Nephron (organoid): ENCODE measurements around the gene CASKIN1.

Source experiments
- H3K27ac Mint-ChIP-seq, 3 experiments: 2 replicates each; pipeline ENCODE4 v1.8.0; 2020; ENCODE audit warnings: mixed read lengths in 3 of 3, mild to moderate bottlenecking in 2 of 3, moderate library complexity in 1 of 3
- H3K27me3 Mint-ChIP-seq: 2 replicates; pipeline ENCODE4 v1.8.0; 2021; ENCODE audit warnings: low read depth, mild to moderate bottlenecking, moderate library complexity, mixed read lengths
- H3K36me3 Mint-ChIP-seq: 2 replicates; pipeline ENCODE4 v1.8.0; 2020; ENCODE audit warnings: low read depth, mixed read lengths
- H3K4me1 Mint-ChIP-seq: 2 replicates; pipeline ENCODE4 v1.8.0; 2020; ENCODE audit warnings: mixed read lengths
- H3K4me3 Mint-ChIP-seq, 3 experiments: 2 replicates each; pipeline ENCODE4 v1.8.0; 2020; ENCODE audit warnings: mild to moderate bottlenecking in 3 of 3, mixed read lengths in 3 of 3, moderate library complexity in 2 of 3
- H3K9me3 Mint-ChIP-seq: 2 replicates; pipeline ENCODE4 v1.8.0; 2020; ENCODE audit warnings: mixed read lengths
- CTCF ChIP-seq, 3 experiments: fragments of 200-600 bp; sonication (generic); IDR thresholded peaks; one replicate each; pipeline ENCODE4 v1.5.0; 2021; ENCODE audit warnings: antibody characterized with exemption in 3 of 3; ENCODE audit not compliant: unreplicated experiment in 3 of 3

Gene CASKIN1

GRCh38 chr16:2233046-2233775, 36.8 kb upstream of the CASKIN1 start:
- TF ChIP-seq CTCF (IDR thresholded peaks at IDR 0.05; ENCODE audit: unreplicated experiment in 3 of 3) = no peak
- H3K36me3 Mint-ChIP-seq = peaks cover 4% of the 10 kb centered on the region
- no peak overlapping the region for H3K4me3 Mint-ChIP-seq
- H3K9me3 Mint-ChIP-seq = no peaks in the 10 kb centered on the region
- no peak overlapping the region for H3K27ac Mint-ChIP-seq
- no peaks in the 10 kb centered on the region for H3K4me1 Mint-ChIP-seq
- peaks cover 25% of the 10 kb centered on the region for H3K27me3 Mint-ChIP-seq

- H3K27me3 Mint-ChIP-seq = peaks cover 21% of the 10 kb centered on the region
- H3K4me1 Mint-ChIP-seq = no peaks in the 10 kb centered on the region
- no peak for TF ChIP-seq CTCF (IDR thresholded peaks at IDR 0.05; ENCODE audit: unreplicated experiment in 3 of 3)
- H3K4me3 Mint-ChIP-seq = no peak overlapping the region
- H3K27ac Mint-ChIP-seq = no peak overlapping the region
- peaks cover 4% of the 10 kb centered on the region for H3K36me3 Mint-ChIP-seq
- H3K9me3 Mint-ChIP-seq = no peaks in the 10 kb centered on the region
These were observed 35.9 kb upstream of the CASKIN1 start for GRCh38 chr16:2232094-2232990.

GRCh38 chr16:2231016-2231931, 34.9 kb upstream of the CASKIN1 start:
- no peak for TF ChIP-seq CTCF (IDR thresholded peaks at IDR 0.05; ENCODE audit: unreplicated experiment in 3 of 3)
- Mint-ChIP-seq H3K27me3 (peaks cover 14% of the 10 kb centered on the region), H3K36me3 (peaks cover 4% of the 10 kb centered on the region), H3K4me3 (no peak overlapping the region), H3K9me3 (no peaks in the 10 kb centered on the region), H3K4me1 (no peaks in the 10 kb centered on the region), H3K27ac (no peak overlapping the region)

GRCh38 chr16:2230376-2230775, 34.0 kb upstream of the CASKIN1 start:
- Mint-ChIP-seq H3K4me1 (no peaks in the 10 kb centered on the region), H3K36me3 (peaks cover 4% of the 10 kb centered on the region), H3K27me3 (peaks cover 5% of the 10 kb centered on the region), H3K4me3 (no peak overlapping the region), H3K9me3 (no peaks in the 10 kb centered on the region), H3K27ac (no peak overlapping the region)
- TF ChIP-seq CTCF (IDR thresholded peaks at IDR 0.05; ENCODE audit: unreplicated experiment in 3 of 3) = no peak

GRCh38 chr16:2229632-2230250, 33.3 kb upstream of the CASKIN1 start:
- Mint-ChIP-seq H3K9me3 (no peaks in the 10 kb centered on the region), H3K27me3 (no peaks in the 10 kb centered on the region), H3K4me1 (no peaks in the 10 kb centered on the region), H3K27ac (no peak overlapping the region), H3K4me3 (no peak overlapping the region), H3K36me3 (peaks cover 4% of the 10 kb centered on the region)
- no peak for TF ChIP-seq CTCF (IDR thresholded peaks at IDR 0.05; ENCODE audit: unreplicated experiment in 3 of 3)
